HG03095 (cell line): ENCODE results near the gene RPL27A.
A peak's percentile ranks its signal among the peaks of the same experiment; 100 is the strongest.

Experiments used
- ATAC-seq: cut with Tn5 transposase; IDR thresholded peaks from one replicate; pipeline ENCODE4 v1.9.1; 2021; ENCODE audit warnings: moderate library complexity; ENCODE audit not compliant: unreplicated experiment

RPL27A gene

GRCh38 chr11:8720352-8720751, 37.8 kb downstream of the RPL27A start:
- no peak for ATAC-seq

GRCh38 chr11:8720868-8721608, 38.4 kb downstream of the RPL27A start:
- no peak for ATAC-seq

GRCh38 chr11:8721609-8722500, 39.3 kb downstream of the RPL27A start:
- no peak for ATAC-seq

GRCh38 chr11:8722809-8723208, 40.2 kb downstream of the RPL27A start:
- no peak for ATAC-seq

GRCh38 chr11:8723711-8724110, 41.1 kb downstream of the RPL27A start:
- no peak for ATAC-seq

- no peak for ATAC-seq
Observed at GRCh38 chr11:8724682-8725081, 42.1 kb downstream of the RPL27A start.

- no peak for ATAC-seq
Observed at GRCh38 chr11:8726395-8726794, 43.8 kb downstream of the RPL27A start.

GRCh38 chr11:8728563-8728962, 46.0 kb downstream of the RPL27A start:
- ATAC-seq = no peak

GRCh38 chr11:8729067-8729466, 46.5 kb downstream of the RPL27A start:
- ATAC-seq = no peak

GRCh38 chr11:8729837-8730696, 47.5 kb downstream of the RPL27A start:
- no peak for ATAC-seq

- ATAC-seq = no peak
Observed at GRCh38 chr11:8730697-8731020, 48.1 kb downstream of the RPL27A start.

GRCh38 chr11:8731647-8732323, 49.2 kb downstream of the RPL27A start:
- no peak for ATAC-seq

GRCh38 chr11:8732324-8732670, 49.7 kb downstream of the RPL27A start:
- peak; percentile 82 for ATAC-seq

GRCh38 chr11:8732748-8733241, 50.2 kb downstream of the RPL27A start:
- ATAC-seq = no peak

GRCh38 chr11:8733852-8734251, 51.3 kb downstream of the RPL27A start:
- no peak for ATAC-seq

- no peak for ATAC-seq
Observed at GRCh38 chr11:8735094-8735493, 52.5 kb downstream of the RPL27A start.

GRCh38 chr11:8739309-8739793, 56.8 kb downstream of the RPL27A start:
- ATAC-seq = no peak
